ENCODE data around the gene ST6GALNAC4. TPM values are rescaled to one million over a fixed set of nuclear protein-coding genes. Genes with fewer than 3 reads are reported as not detected.
A peak's percentile ranks its signal among the peaks of the same experiment; 100 is the strongest.

The ST6GALNAC4 gene
- total and polyA plus RNA-seq, 9 of the 15 experiments (the other 6 are each of a cell fraction or from before 2014, with no cell fraction given) = 2.6 to 43.1 (median 15.4) TPM

GRCh38 chr9:127919253-127919815 is 2.5 kb upstream of the ST6GALNAC4 start (continued):
- TF ChIP-seq ZBTB49 (CRISPR knock-in tag; IDR thresholded peaks at IDR 0.05; ENCODE audit: borderline replicate concordance) (no peak), SRF (CRISPR knock-in tag; IDR thresholded peaks at IDR 0.05) (no peak), MAFG (tag; conservative IDR thresholded peaks at IDR 0.05) (peak; percentile 85), ZNF778 (CRISPR knock-in tag; IDR thresholded peaks at IDR 0.05) (no peak), ELF4 (CRISPR knock-in tag; IDR thresholded peaks at IDR 0.05) (no peak), MYC (IDR thresholded peaks at IDR 0.05; ENCODE audit: low read depth, low read length) (no peak), MYC (CRISPR knock-in tag; IDR thresholded peaks at IDR 0.05; ENCODE audit: borderline replicate concordance, low read depth) (no peak), TOE1 (IDR thresholded peaks at IDR 0.05; ENCODE audit: borderline replicate concordance) (no peak), TOE1 (CRISPR knock-in tag; IDR thresholded peaks at IDR 0.05; ENCODE audit: borderline replicate concordance, low read depth) (no peak), U2AF2 (optimal IDR thresholded peaks at IDR 0.05; ENCODE audit: low read depth, low read length) (no peak), ZNF143 (CRISPR knock-in tag; IDR thresholded peaks at IDR 0.05) (no peak), BCOR (IDR thresholded peaks at IDR 0.05) (peak; percentile 92)
- TF ChIP-seq, protein P1, sequence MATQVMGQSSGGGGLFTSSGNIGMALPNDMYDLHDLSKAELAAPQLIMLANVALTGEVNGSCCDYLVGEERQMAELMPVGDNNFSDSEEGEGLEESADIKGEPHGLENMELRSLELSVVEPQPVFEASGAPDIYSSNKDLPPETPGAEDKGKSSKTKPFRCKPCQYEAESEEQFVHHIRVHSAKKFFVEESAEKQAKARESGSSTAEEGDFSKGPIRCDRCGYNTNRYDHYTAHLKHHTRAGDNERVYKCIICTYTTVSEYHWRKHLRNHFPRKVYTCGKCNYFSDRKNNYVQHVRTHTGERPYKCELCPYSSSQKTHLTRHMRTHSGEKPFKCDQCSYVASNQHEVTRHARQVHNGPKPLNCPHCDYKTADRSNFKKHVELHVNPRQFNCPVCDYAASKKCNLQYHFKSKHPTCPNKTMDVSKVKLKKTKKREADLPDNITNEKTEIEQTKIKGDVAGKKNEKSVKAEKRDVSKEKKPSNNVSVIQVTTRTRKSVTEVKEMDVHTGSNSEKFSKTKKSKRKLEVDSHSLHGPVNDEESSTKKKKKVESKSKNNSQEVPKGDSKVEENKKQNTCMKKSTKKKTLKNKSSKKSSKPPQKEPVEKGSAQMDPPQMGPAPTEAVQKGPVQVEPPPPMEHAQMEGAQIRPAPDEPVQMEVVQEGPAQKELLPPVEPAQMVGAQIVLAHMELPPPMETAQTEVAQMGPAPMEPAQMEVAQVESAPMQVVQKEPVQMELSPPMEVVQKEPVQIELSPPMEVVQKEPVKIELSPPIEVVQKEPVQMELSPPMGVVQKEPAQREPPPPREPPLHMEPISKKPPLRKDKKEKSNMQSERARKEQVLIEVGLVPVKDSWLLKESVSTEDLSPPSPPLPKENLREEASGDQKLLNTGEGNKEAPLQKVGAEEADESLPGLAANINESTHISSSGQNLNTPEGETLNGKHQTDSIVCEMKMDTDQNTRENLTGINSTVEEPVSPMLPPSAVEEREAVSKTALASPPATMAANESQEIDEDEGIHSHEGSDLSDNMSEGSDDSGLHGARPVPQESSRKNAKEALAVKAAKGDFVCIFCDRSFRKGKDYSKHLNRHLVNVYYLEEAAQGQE (IDR thresholded peaks at IDR 0.05; ENCODE audit: borderline replicate concordance) = peak; percentile 35; the same call in 1 of the 2 replicates
- TF ChIP-seq, protein P1 (CRISPR knock-in tag; IDR thresholded peaks at IDR 0.05; ENCODE audit: low read depth) = no peak
